Fibroblast of the aortic adventitia (primary cell): ENCODE data around the gene SPSB1. TPM values are rescaled to one million over a fixed set of nuclear protein-coding genes. Genes with fewer than 3 reads are reported as not detected.

Experiments used
- DNase-seq: peaks from one replicate; pipeline ENCODE4 v3.0.0-alpha.2; 2010; ENCODE audit warnings: low read depth
- H3K4me3 ChIP-seq: 2 replicates; pipeline ENCODE4 v1.5.1; 2011; ENCODE audit warnings: low read depth, mild to moderate bottlenecking, control low read depth, low read length, moderate library complexity
- total RNA-seq: library from RNA; depleted of rRNA; stranded (reverse); fragments of >200 nt; gene quantifications from 2 replicates; pipeline ENCODE4 v1.2.3, GENCODE V29; 2012; ENCODE audit warnings: low replicate concordance
- TF ChIP-seq, protein P1 (sequence below): IDR thresholded peaks from 2 replicates; pipeline ENCODE4 v1.5.1; 2011; ENCODE audit warnings: mild to moderate bottlenecking, low read length, control low read depth, inconsistent platforms; ENCODE audit not compliant: insufficient read depth

Gene SPSB1
- total RNA-seq, 1 donor: 37.6 TPM

GRCh38 chr1:9331016-9331415, 38.3 kb downstream of the SPSB1 start:
- no peak overlapping the region for H3K4me3 ChIP-seq
- no peak for DNase-seq
- TF ChIP-seq, protein P1, sequence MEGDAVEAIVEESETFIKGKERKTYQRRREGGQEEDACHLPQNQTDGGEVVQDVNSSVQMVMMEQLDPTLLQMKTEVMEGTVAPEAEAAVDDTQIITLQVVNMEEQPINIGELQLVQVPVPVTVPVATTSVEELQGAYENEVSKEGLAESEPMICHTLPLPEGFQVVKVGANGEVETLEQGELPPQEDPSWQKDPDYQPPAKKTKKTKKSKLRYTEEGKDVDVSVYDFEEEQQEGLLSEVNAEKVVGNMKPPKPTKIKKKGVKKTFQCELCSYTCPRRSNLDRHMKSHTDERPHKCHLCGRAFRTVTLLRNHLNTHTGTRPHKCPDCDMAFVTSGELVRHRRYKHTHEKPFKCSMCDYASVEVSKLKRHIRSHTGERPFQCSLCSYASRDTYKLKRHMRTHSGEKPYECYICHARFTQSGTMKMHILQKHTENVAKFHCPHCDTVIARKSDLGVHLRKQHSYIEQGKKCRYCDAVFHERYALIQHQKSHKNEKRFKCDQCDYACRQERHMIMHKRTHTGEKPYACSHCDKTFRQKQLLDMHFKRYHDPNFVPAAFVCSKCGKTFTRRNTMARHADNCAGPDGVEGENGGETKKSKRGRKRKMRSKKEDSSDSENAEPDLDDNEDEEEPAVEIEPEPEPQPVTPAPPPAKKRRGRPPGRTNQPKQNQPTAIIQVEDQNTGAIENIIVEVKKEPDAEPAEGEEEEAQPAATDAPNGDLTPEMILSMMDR: no peak

- no peak overlapping the region for H3K4me3 ChIP-seq
- DNase-seq: no peak
- TF ChIP-seq, protein P1: no peak
Measured at GRCh38 chr1:9331558-9332346, 39.1 kb downstream of the SPSB1 start.

DNA sequence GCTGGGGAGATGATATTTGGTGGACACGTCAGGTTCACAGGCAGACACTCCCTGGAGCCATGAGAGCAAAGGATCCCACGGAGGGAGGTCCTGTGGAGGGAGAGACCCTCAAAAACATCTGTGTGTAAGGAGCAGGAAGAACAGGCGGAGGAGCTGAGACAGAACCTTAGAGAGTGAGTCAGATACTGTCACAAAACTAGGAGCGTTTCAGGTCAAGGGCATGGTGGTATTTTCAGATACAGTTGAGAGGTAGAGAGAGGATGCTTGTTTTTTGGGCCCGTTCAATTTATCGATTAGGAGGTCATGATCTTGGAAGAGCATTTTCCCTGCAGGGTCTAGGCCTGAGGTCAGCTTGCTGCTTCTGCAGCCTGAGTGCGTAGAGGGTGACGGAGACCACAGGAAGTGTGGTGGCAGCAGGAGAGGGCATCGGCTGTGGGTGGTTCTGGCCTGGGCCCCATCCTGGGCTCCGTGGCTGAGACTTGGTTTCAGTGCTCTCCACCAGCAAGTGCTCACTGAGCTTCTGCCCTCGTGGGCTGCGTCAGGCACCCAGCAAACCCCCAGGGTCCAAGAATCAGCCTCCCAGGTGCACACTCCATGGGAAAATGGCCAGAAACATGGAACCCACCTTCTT, 39.9 kb downstream of the SPSB1 start:
- TF ChIP-seq, protein P1: no peak
- DNase-seq: no peak
- H3K4me3 ChIP-seq: no peak overlapping the region

DNA sequence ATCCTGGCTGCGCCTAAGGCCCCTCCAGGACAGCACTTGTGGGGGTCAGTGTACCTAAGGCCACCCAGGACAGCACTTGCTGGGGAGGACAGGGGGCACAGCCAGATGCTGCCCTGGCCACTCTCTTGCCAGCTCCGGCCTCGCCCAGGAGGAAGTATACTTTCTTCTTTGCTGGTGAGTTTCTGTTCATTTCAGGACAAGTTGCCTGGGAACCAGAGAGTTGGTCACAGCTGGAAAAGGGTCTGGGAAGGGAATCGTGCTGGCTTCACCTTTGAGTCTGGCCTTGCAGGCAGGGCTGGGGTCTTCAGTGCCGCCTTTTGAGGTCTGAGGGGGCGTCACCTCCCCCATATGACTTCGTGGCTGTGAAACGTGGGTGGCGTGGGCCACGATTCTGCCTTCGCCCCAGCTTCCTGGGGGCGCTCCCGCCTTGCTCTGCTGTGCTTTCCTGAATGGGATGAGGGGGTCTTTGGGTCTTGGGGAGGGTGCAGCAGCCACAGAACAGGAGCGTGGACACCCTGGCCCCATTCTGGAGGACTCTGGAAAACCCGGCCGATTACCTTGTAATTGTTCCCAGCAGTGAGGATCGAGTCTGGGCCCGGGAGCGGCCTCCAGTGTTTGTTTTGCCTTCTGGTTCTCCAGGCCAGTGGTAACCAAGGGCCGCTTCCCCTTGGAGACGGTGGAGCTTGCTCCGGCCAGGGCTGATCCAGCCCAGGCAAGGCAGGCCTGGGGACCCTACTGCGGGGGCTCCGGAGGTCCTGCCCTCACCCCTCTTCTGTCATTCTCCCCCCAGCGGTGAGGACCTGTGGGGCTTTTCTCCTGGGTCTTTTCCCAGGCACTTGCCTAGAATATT, 45.9 kb downstream of the SPSB1 start:
- no peak overlapping the region for H3K4me3 ChIP-seq

GRCh38 chr1:9340172-9340854, 47.6 kb downstream of the SPSB1 start:
- DNase-seq: peak; percentile 35
- TF ChIP-seq, protein P1: no peak
- H3K4me3 ChIP-seq: no peak overlapping the region

More for the DNA sequence above, 45.9 kb downstream of the SPSB1 start:
- TF ChIP-seq, protein P1: no peak
- DNase-seq: peak; percentile 31

DNA sequence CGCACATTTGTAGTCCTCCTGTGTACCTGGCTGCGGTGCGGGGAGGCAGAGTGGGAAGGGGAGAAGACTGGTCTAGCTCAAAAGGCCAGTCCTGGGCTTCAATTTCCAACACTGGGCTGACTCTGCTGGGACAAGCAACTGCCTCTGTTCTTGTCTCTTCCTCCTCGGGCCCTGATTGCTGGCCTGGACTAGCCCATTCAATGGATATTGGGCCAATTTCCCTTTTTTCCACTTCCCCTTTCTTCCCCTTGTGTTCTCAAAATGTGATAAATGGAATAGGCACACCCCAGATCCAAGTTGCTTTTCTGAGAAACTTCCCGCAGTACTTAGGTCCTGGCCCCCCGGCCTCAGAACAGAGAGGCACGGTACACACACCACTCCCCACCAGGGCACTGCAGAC, 48.2 kb downstream of the SPSB1 start:
- TF ChIP-seq, protein P1: no peak
- DNase-seq: no peak
- no peak overlapping the region for H3K4me3 ChIP-seq
